H1 (cell line): ENCODE results near the gene LHX8. TPM values are rescaled to one million over a fixed set of nuclear protein-coding genes. Genes with fewer than 3 reads are reported as not detected.

Experiments
- CTCF ChIA-PET: fragments of 300-600 bp; sonication (Branson Sonifier 250); formaldehyde crosslinking; loops from one replicate; lab custom pipeline; 2021; ENCODE audit not compliant: partially characterized antibody; lab: Charles Lee
- POLR2A ChIA-PET: fragments of 300-600 bp; sonication (Branson Sonifier 250); formaldehyde crosslinking; loops from one replicate; lab custom pipeline; 2021; ENCODE audit warnings: inconsistent platforms; ENCODE audit not compliant: partially characterized antibody; lab: Charles Lee
- DNase-seq, 2 experiments: peaks; one replicate each; pipeline versions ENCODE4 v3.0.0 to v3.0.0-alpha.2; 2010 to 2022; ENCODE audit warnings: low spot score in 2 of 2, low read depth in 1 of 2, mixed read lengths in 1 of 2
- FAIRE-seq: peaks from 2 replicates; lab custom pipeline; 2011; peaks lifted over from hg19 to GRCh38; lab: Jason Lieb, UNC
- H2AFZ ChIP-seq: 2 replicates; pipeline ENCODE4 v1.8.1; 2012; ENCODE audit warnings: low read length, inconsistent platforms
- H2AK5ac ChIP-seq: 2 replicates; pipeline ENCODE4 v1.6.1; 2013; ENCODE audit warnings: low read depth, low read length
- H2BK120ac ChIP-seq: replicated peaks from 2 replicates; pipeline ENCODE3; 2013; ENCODE audit warnings: low read depth, low read length, inconsistent platforms
- H2BK12ac ChIP-seq: 2 replicates; pipeline ENCODE4 v1.6.1; 2013; ENCODE audit warnings: low read depth, low read length
- H2BK15ac ChIP-seq: 2 replicates; pipeline ENCODE4 v1.6.1; 2013; ENCODE audit warnings: low read length
- H2BK20ac ChIP-seq: 2 replicates; pipeline ENCODE4 v1.6.1; 2013; ENCODE audit warnings: low read length
- H2BK5ac ChIP-seq: 2 replicates; pipeline ENCODE4 v1.6.1; 2013; ENCODE audit warnings: low read depth, low read length
- H3K14ac ChIP-seq: 2 replicates; pipeline ENCODE4 v1.6.1; 2013; ENCODE audit warnings: inconsistent platforms; ENCODE audit not compliant: insufficient read length
- H3K18ac ChIP-seq: 2 replicates; pipeline ENCODE4 v1.6.1; 2013; ENCODE audit warnings: low read length; ENCODE audit errors: extremely low read depth
- H3K23ac ChIP-seq: 2 replicates; pipeline ENCODE4 v1.6.1; 2013; ENCODE audit warnings: inconsistent platforms; ENCODE audit not compliant: insufficient read length
- H3K23me2 ChIP-seq: 2 replicates; pipeline ENCODE4 v1.6.1; 2013; ENCODE audit warnings: low read depth, low read length
- H3K27ac ChIP-seq: 2 replicates; pipeline ENCODE4 v1.6.1; 2011; ENCODE audit warnings: low read depth, low read length, inconsistent platforms
- H3K27me3 ChIP-seq, 4 experiments: replicated peaks in 1 of 4; 1 replicate in 1 of 4; 2 replicates in 3 of 4; pipeline versions ENCODE4 v1.6.1 to v1.8.1; 2011 to 2013; ENCODE audit warnings: low read length in 3 of 4, mild to moderate bottlenecking in 3 of 4, inconsistent platforms in 2 of 4, mixed read lengths in 2 of 4, moderate library complexity in 1 of 4; ENCODE audit not compliant: control insufficient read depth in 3 of 4, insufficient read depth in 3 of 4; ENCODE audit errors: extremely low read depth in 1 of 4
- H3K36me3 ChIP-seq, 4 experiments: 2 replicates each; pipeline versions ENCODE4 v1.6.1 to v1.8.1; 2011 to 2013; ENCODE audit warnings: mild to moderate bottlenecking in 4 of 4, low read length in 3 of 4, moderate library complexity in 2 of 4, control low read depth in 1 of 4, inconsistent platforms in 1 of 4; ENCODE audit not compliant: insufficient read depth in 4 of 4, control insufficient read depth in 2 of 4
- H3K4ac ChIP-seq: replicated peaks from 2 replicates; pipeline ENCODE3; 2013; ENCODE audit warnings: low read length, low read depth, mixed read lengths, inconsistent platforms; ENCODE audit not compliant: insufficient read length
- H3K4me1 ChIP-seq, 4 experiments: replicated peaks in 1 of 4; 1 replicate in 1 of 4; 2 replicates in 3 of 4; pipeline versions ENCODE4 v1.6.1 to v1.8.1; 2011 to 2013; ENCODE audit warnings: low read length in 3 of 4, inconsistent platforms in 2 of 4, mixed read lengths in 1 of 4; ENCODE audit not compliant: insufficient read depth in 4 of 4, control insufficient read depth in 3 of 4
- H3K4me2 ChIP-seq, 2 experiments: 2 replicates each; pipeline versions ENCODE4 v1.6.1 to v1.8.1; 2011 to 2013; ENCODE audit warnings: low read depth in 2 of 2, low read length in 2 of 2, control low read depth in 1 of 2, inconsistent platforms in 1 of 2, mild to moderate bottlenecking in 1 of 2; ENCODE audit not compliant: insufficient read depth in 1 of 2
- H3K4me3 ChIP-seq, 4 experiments: fragments of 200-600, 300-600 bp in 1 of 4; sonication (generic), shearing (Covaris generic), sonication (Bioruptor Twin) in 1 of 4; 2 replicates each; pipeline versions ENCODE4 v1.5.1 to v1.8.1; 2011 to 2016; ENCODE audit warnings: low read length in 4 of 4, low read depth in 3 of 4, control low read depth in 2 of 4, inconsistent platforms in 2 of 4, mild to moderate bottlenecking in 2 of 4, mixed read lengths in 1 of 4, moderate library complexity in 1 of 4; ENCODE audit not compliant: insufficient read depth in 2 of 4; ENCODE audit errors: extremely low read depth in 1 of 4
- H3K56ac ChIP-seq: replicated peaks from 2 replicates; pipeline ENCODE3; 2013; ENCODE audit warnings: low read depth, mild to moderate bottlenecking, mixed read lengths, low read length, inconsistent platforms; ENCODE audit not compliant: insufficient read length
- H3K79me1 ChIP-seq: 2 replicates; pipeline ENCODE4 v1.6.1; 2013; ENCODE audit warnings: low read depth, low read length, control low read depth
- H3K79me2 ChIP-seq, 2 experiments: 2 replicates each; pipeline versions ENCODE4 v1.6.1 to v1.8.1; 2012 to 2013; ENCODE audit warnings: low read length in 2 of 2, mild to moderate bottlenecking in 2 of 2, inconsistent platforms in 1 of 2; ENCODE audit not compliant: insufficient read depth in 2 of 2, control insufficient read depth in 1 of 2
- H3K9ac ChIP-seq, 4 experiments: replicated peaks in 1 of 4; 1 replicate in 1 of 4; 2 replicates in 3 of 4; pipeline versions ENCODE4 v1.6.1 to v1.8.1; 2011 to 2013; ENCODE audit warnings: low read depth in 3 of 4, low read length in 3 of 4, control low read depth in 2 of 4, mild to moderate bottlenecking in 2 of 4, moderate library complexity in 2 of 4, inconsistent platforms in 1 of 4; ENCODE audit errors: extremely low read depth in 1 of 4
- H3K9me3 ChIP-seq, 2 experiments: 2 replicates each; pipeline versions ENCODE4 v1.6.1 to v1.8.1; 2012 to 2013; ENCODE audit warnings: mild to moderate bottlenecking in 2 of 2, moderate library complexity in 2 of 2, control low read depth in 1 of 2, inconsistent platforms in 1 of 2, low read depth in 1 of 2, low read length in 1 of 2, mixed read lengths in 1 of 2; ENCODE audit not compliant: insufficient read depth in 2 of 2
- H4K20me1 ChIP-seq, 2 experiments: replicated peaks in 1 of 2; 2 replicates each; pipeline versions ENCODE3 to v1.8.1; 2011 to 2013; ENCODE audit warnings: inconsistent platforms in 2 of 2, low read length in 2 of 2, mild to moderate bottlenecking in 1 of 2; ENCODE audit not compliant: insufficient read depth in 2 of 2, control insufficient read depth in 1 of 2
- H4K5ac ChIP-seq: 2 replicates; pipeline ENCODE4 v1.6.1; 2013; ENCODE audit warnings: low read length, low read depth, mixed read lengths, inconsistent platforms; ENCODE audit not compliant: insufficient read length
- H4K8ac ChIP-seq: 2 replicates; pipeline ENCODE4 v1.8.0; 2013; ENCODE audit warnings: mild to moderate bottlenecking, moderate library complexity, low read length, inconsistent platforms; ENCODE audit not compliant: insufficient read depth; ENCODE audit errors: extremely low read depth
- H4K91ac ChIP-seq: replicated peaks from 2 replicates; pipeline ENCODE3; 2013; ENCODE audit warnings: low read length, mixed read lengths, inconsistent platforms; ENCODE audit not compliant: insufficient read length
- CHD2 ChIP-seq: IDR thresholded peaks from 2 replicates; pipeline ENCODE4 v1.6.1; 2012; ENCODE audit warnings: low read length, improper control_type of control experiment
- FOSL1 ChIP-seq: IDR thresholded peaks from 2 replicates; pipeline ENCODE4 v1.6.1; 2011; ENCODE audit warnings: mild to moderate bottlenecking, low read depth, low read length, moderate library complexity; ENCODE audit not compliant: insufficient read depth
- SP4 ChIP-seq: IDR thresholded peaks from 2 replicates; pipeline ENCODE4 v1.6.1; 2012; ENCODE audit warnings: low read length, inconsistent platforms
- WGBS, 2 experiments: shearing (Covaris generic) in 1 of 2; methylation state at CpG; one replicate each; pipeline versions ENCODE4 v1.1.6 to v1.1.7; 2013 to 2015; ENCODE audit warnings: low lambda C conversion rate in 2 of 2, mixed read lengths in 2 of 2, inconsistent platforms in 1 of 2, low coverage in 1 of 2, missing lambda C conversion rate in 1 of 2; ENCODE audit not compliant: insufficient replicate concordance in 2 of 2, insufficient coverage in 1 of 2, insufficient read length in 1 of 2; ENCODE audit errors: extremely low coverage in 1 of 2, missing lambda C conversion rate in 1 of 2; 5-methylcytosine and 5-hydroxymethylcytosine counted together
- polyA plus RNA-seq, 7 experiments: library from polyadenylated mRNA; depleted of rRNA in 3 of 7; stranded (reverse) in 5 of 7; unstranded in 2 of 7; fragments of >200 nt in 5 of 7; fragments of 200-250 nt in 2 of 7; gene quantifications; 1 replicate in 5 of 7; 2 replicates in 1 of 7; 4 replicates in 1 of 7; pipeline versions ENCODE4 v1.2.1 to v1.2.3, GENCODE V29; 2011 to 2013; ENCODE audit warnings: missing spikeins in 2 of 7, mixed read lengths in 2 of 7
- total RNA-seq: library from RNA; stranded (reverse); fragmentation: NEBNext Ultra II Directional; extraction: Animal tissue kit (Norgen Biotek cat#: 25700); gene quantifications from 2 replicates; pipeline ENCODE4 v1.2.1, GENCODE V29; 2021

The LHX8 gene
- total and polyA plus RNA-seq, 2 of the 8 experiments (the other 6 are each of a cell fraction or from before 2014, with no cell fraction given) = 0.50 to 1.2 TPM

DNA sequence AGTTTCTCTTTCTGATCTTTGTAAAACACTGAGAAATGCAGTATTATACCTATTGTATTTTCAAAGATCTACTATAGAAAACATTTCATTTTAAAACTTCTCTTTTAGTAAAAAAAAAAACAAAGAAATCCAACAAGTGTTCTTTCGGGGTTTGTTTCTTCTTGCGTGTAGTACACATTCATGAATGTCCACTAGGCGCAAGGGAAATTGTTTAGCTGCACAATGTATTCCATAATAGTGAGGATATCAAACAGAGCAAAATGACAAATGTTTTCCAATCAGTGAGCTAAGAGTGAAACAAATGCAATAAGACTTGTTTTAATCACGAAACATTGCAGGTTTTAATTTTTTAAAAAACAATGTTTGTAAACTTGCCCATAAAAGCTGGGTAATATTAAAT lies 68.6 kb downstream of the LHX8 start:
- ChIA-PET POLR2A (no interaction called here), CTCF (interaction anchor here (0.6 to 5.5 kb wide), 41 partner anchors 9 to 469 kb away, joined by 3 to 92 read pairs (median 3); partner anchors contain the start of gene LHX8)
- Histone ChIP-seq H3K4ac (no peak overlapping the region), H3K14ac (no peak overlapping the region), H2BK15ac (no peak overlapping the region), H2AFZ (no peak overlapping the region), H2BK20ac (no peak overlapping the region), H3K9me3 (no peaks in the 10 kb centered on the region), H3K56ac (no peak overlapping the region), H4K91ac (no peak overlapping the region), H3K4me3 (no peak overlapping the region), H2AK5ac (no peak overlapping the region), H3K27ac (no peak overlapping the region), H3K4me1 (peaks cover 0 to 3% (median 0%) of the 10 kb centered on the region in 4 experiments; a peak in 1 of 7 replicates), H4K8ac (no peak overlapping the region), H4K5ac (no peak overlapping the region), H3K23me2 (no peaks in the 10 kb centered on the region), H3K79me2 (no peaks in the 10 kb centered on the region), H3K27me3 (no peaks in the 10 kb centered on the region), H3K9ac (no peak overlapping the region), H3K4me2 (no peak overlapping the region), H2BK120ac (no peak overlapping the region), H3K36me3 (no peaks in the 10 kb centered on the region), H2BK12ac (no peak overlapping the region), H3K79me1 (no peaks in the 10 kb centered on the region), H4K20me1 (no peaks in the 10 kb centered on the region), H2BK5ac (no peak overlapping the region), H3K18ac (no peak overlapping the region), H3K23ac (no peak overlapping the region)
- FAIRE-seq (no peak), DNase-seq (no peak)
- WGBS, 2 experiments = 92% methylated on average over 4 of the region's 4 CpGs; no CpG with 5 or more reads in 1 of the 2 experiments
- TF ChIP-seq FOSL1 (no peak), CHD2 (no peak), SP4 (no peak)
